ENCODE data around the gene UTY. TPM values are rescaled to one million over a fixed set of nuclear protein-coding genes. Genes with fewer than 3 reads are reported as not detected.

The UTY gene
- total RNA-seq, 1 experiment from 2014 or later: not detected

GRCh38 chrY:13479121-13479711 is 617 bp downstream of the UTY start:
- intact Hi-C loops (cut with micrococcal nuclease): no loop called here
- H3K4me2 ChIP-seq (ENCODE audit: low read length): no peak overlapping the region
- no peak for ATAC-seq

GRCh38 chrY:13478126-13478785 is 1.6 kb downstream of the UTY start:
- no peak overlapping the region for H2AFZ ChIP-seq (ENCODE audit: low read length)
- no peak for ATAC-seq
- no peaks in the 10 kb centered on the region for H3K27me3 ChIP-seq (ENCODE audit: low read length)
- no peak overlapping the region for H3K4me3 ChIP-seq (ENCODE audit: low read length)
- no peak overlapping the region for H3K4me2 ChIP-seq (ENCODE audit: low read length)
- no peaks in the 10 kb centered on the region for H3F3A ChIP-seq (ENCODE audit: low read length, unreplicated experiment)
- no peaks in the 10 kb centered on the region for H4K20me1 ChIP-seq (ENCODE audit: low read length)
- H3K27ac ChIP-seq (ENCODE audit: low read length): no peak overlapping the region
- no peaks in the 10 kb centered on the region for H3K4me1 ChIP-seq (ENCODE audit: insufficient read depth, low read length)
- H3K9me2 ChIP-seq (replicated peaks; ENCODE audit: low read length): no peaks in the 10 kb centered on the region
- no peak overlapping the region for H3K9ac ChIP-seq (ENCODE audit: low read length)
- intact Hi-C loops (cut with micrococcal nuclease): no loop called here
- TF ChIP-seq CTCF (conservative IDR thresholded peaks at IDR 0.05; ENCODE audit: low read depth, low read length): no peak
- TF ChIP-seq EZH2 (IDR thresholded peaks at IDR 0.05; ENCODE audit: low read length, unreplicated experiment): no peak
- TF ChIP-seq EZH2phosphoT487 (IDR thresholded peaks at IDR 0.05; ENCODE audit: borderline replicate concordance, low read length): no peak
- no TSS peak for BruUV-seq (replicated peaks)
- ChIA-PET CTCF (no interaction called here), POLR2A (ENCODE audit: unreplicated experiment) (no interaction called here)
- DNase-seq: no peak
- no peaks in the 10 kb centered on the region for H3K79me2 ChIP-seq (ENCODE audit: low read length)
- H3K36me3 ChIP-seq (ENCODE audit: low read depth, low read length): no peaks in the 10 kb centered on the region
- H3K9me3 ChIP-seq (ENCODE audit: low read length): no peaks in the 10 kb centered on the region

More at GRCh38 chrY:13479121-13479711, 617 bp downstream of the UTY start:
- BruUV-seq (replicated peaks): no TSS peak
- Histone ChIP-seq H3K4me1 (ENCODE audit: insufficient read depth, low read length) (no peaks in the 10 kb centered on the region), H3K27ac (ENCODE audit: low read length) (no peak overlapping the region), H3K36me3 (ENCODE audit: low read depth, low read length) (no peaks in the 10 kb centered on the region), H3K79me2 (ENCODE audit: low read length) (no peaks in the 10 kb centered on the region), H3F3A (ENCODE audit: low read length, unreplicated experiment) (no peaks in the 10 kb centered on the region), H2AFZ (ENCODE audit: low read length) (no peak overlapping the region), H3K9me3 (ENCODE audit: low read length) (no peaks in the 10 kb centered on the region), H3K9me2 (replicated peaks; ENCODE audit: low read length) (no peaks in the 10 kb centered on the region), H3K27me3 (ENCODE audit: low read length) (no peaks in the 10 kb centered on the region), H3K4me3 (ENCODE audit: low read length) (no peak overlapping the region), H4K20me1 (ENCODE audit: low read length) (no peaks in the 10 kb centered on the region), H3K9ac (ENCODE audit: low read length) (no peak overlapping the region)
- ChIA-PET CTCF (no interaction called here), POLR2A (ENCODE audit: unreplicated experiment) (no interaction called here)
- no peak for DNase-seq
- no peak for TF ChIP-seq EZH2 (IDR thresholded peaks at IDR 0.05; ENCODE audit: low read length, unreplicated experiment)
- no peak for TF ChIP-seq EZH2phosphoT487 (IDR thresholded peaks at IDR 0.05; ENCODE audit: borderline replicate concordance, low read length)
- TF ChIP-seq CTCF (conservative IDR thresholded peaks at IDR 0.05; ENCODE audit: low read depth, low read length): no peak

- no peak for ATAC-seq
Measured at GRCh38 chrY:13474997-13475396, 4.8 kb downstream of the UTY start.

More at GRCh38 chrY:13474997-13475396, 4.8 kb downstream of the UTY start:
- no TSS peak for BruUV-seq (replicated peaks)
- no peaks in the 10 kb centered on the region for H3K9me2 ChIP-seq (replicated peaks; ENCODE audit: low read length)
- no peaks in the 10 kb centered on the region for H3K9me3 ChIP-seq (ENCODE audit: low read length)
- no peak for TF ChIP-seq EZH2phosphoT487 (IDR thresholded peaks at IDR 0.05; ENCODE audit: borderline replicate concordance, low read length)
- TF ChIP-seq EZH2 (IDR thresholded peaks at IDR 0.05; ENCODE audit: low read length, unreplicated experiment): no peak
- TF ChIP-seq CTCF (conservative IDR thresholded peaks at IDR 0.05; ENCODE audit: low read depth, low read length): no peak
- intact Hi-C loops (cut with micrococcal nuclease): no loop called here
- H3F3A ChIP-seq (ENCODE audit: low read length, unreplicated experiment): no peaks in the 10 kb centered on the region
- no peak overlapping the region for H3K4me2 ChIP-seq (ENCODE audit: low read length)
- POLR2A ChIA-PET (ENCODE audit: unreplicated experiment): no interaction called here
- H2AFZ ChIP-seq (ENCODE audit: low read length): no peak overlapping the region
- no peak overlapping the region for H3K4me3 ChIP-seq (ENCODE audit: low read length)
- DNase-seq: no peak
- no peaks in the 10 kb centered on the region for H3K79me2 ChIP-seq (ENCODE audit: low read length)
- no peaks in the 10 kb centered on the region for H3K4me1 ChIP-seq (ENCODE audit: insufficient read depth, low read length)
- no peaks in the 10 kb centered on the region for H4K20me1 ChIP-seq (ENCODE audit: low read length)
- CTCF ChIA-PET: no interaction called here
- H3K27me3 ChIP-seq (ENCODE audit: low read length): no peaks in the 10 kb centered on the region
- H3K27ac ChIP-seq (ENCODE audit: low read length): no peak overlapping the region
- no peaks in the 10 kb centered on the region for H3K36me3 ChIP-seq (ENCODE audit: low read depth, low read length)
- no peak overlapping the region for H3K9ac ChIP-seq (ENCODE audit: low read length)

Data from PC-3 (cell line).